ENCODE results near the gene MAP6. TPM values are rescaled to one million over a fixed set of nuclear protein-coding genes. Genes with fewer than 3 reads are reported as not detected.

The MAP6 gene
- total and polyA plus RNA-seq, 10 of the 15 experiments (the other 5 are each of a cell fraction or from before 2014, with no cell fraction given): 0.06 to 0.19 (median 0.11) TPM; not detected in 5

DNA sequence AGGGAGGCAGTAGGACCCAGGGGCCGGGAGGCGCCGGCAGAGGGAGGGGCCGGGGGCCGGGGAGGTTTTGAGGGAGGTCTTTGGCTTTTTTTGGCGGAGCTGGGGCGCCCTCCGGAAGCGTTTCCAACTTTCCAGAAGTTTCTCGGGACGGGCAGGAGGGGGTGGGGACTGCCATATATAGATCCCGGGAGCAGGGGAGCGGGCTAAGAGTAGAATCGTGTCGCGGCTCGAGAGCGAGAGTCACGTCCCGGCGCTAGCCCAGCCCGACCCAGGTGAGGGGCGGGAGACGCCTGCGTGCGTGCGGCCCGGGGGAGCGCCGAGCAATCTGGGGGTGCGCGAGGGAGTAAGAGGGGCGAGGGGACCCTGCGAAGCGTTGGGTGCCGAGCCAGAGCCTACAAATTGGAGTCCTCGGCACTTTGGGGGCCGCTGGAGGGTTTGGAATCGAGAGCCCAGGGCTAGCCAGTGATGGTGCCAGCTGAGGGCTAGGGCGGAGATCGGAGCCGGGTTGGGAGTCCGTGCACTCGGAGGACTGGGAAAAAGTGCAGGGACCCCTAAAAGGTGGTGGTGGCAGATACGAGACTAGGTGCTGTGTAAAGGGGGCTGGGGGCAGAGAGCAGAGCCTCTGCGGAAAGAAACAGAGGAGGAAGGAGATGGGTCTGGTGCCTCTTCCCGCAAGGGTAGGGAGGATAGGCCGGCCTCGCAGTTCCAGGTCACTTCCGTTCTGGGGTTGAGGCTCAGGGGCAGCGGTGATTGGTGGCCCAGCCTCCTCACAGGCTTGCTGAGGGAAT is 106.6 kb downstream of the MAP6 start, which contains the start of gene SERPINH1 (continued):
- TF ChIP-seq, protein P1, sequence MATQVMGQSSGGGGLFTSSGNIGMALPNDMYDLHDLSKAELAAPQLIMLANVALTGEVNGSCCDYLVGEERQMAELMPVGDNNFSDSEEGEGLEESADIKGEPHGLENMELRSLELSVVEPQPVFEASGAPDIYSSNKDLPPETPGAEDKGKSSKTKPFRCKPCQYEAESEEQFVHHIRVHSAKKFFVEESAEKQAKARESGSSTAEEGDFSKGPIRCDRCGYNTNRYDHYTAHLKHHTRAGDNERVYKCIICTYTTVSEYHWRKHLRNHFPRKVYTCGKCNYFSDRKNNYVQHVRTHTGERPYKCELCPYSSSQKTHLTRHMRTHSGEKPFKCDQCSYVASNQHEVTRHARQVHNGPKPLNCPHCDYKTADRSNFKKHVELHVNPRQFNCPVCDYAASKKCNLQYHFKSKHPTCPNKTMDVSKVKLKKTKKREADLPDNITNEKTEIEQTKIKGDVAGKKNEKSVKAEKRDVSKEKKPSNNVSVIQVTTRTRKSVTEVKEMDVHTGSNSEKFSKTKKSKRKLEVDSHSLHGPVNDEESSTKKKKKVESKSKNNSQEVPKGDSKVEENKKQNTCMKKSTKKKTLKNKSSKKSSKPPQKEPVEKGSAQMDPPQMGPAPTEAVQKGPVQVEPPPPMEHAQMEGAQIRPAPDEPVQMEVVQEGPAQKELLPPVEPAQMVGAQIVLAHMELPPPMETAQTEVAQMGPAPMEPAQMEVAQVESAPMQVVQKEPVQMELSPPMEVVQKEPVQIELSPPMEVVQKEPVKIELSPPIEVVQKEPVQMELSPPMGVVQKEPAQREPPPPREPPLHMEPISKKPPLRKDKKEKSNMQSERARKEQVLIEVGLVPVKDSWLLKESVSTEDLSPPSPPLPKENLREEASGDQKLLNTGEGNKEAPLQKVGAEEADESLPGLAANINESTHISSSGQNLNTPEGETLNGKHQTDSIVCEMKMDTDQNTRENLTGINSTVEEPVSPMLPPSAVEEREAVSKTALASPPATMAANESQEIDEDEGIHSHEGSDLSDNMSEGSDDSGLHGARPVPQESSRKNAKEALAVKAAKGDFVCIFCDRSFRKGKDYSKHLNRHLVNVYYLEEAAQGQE (IDR thresholded peaks at IDR 0.05; ENCODE audit: low read depth, low read length): no peak
- TF ChIP-seq TCF7 (IDR thresholded peaks at IDR 0.05; ENCODE audit: borderline replicate concordance) (no peak), BCL11A (IDR thresholded peaks at IDR 0.05; ENCODE audit: low read depth, low read length) (no peak), YBX1 (IDR thresholded peaks at IDR 0.05) (no peak), ZSCAN29 (IDR thresholded peaks at IDR 0.05) (no peak), ZNF384 (IDR thresholded peaks at IDR 0.05; ENCODE audit: borderline replicate concordance, low read depth, low read length) (no peak), MEF2A (IDR thresholded peaks at IDR 0.05; ENCODE audit: insufficient read depth, low read depth, low read length) (0 out of 2 replicates have a peak, but pooled peaks have one; percentile 34), RFX5 (IDR thresholded peaks at IDR 0.05; ENCODE audit: low read depth, low read length) (peak; percentile 11; the same call in 1 of the 2 replicates), SREBF1 (IDR thresholded peaks at IDR 0.05; ENCODE audit: low read length) (no peak), STAT1 (conservative IDR thresholded peaks at IDR 0.05) (no peak), ZNF24 (IDR thresholded peaks at IDR 0.05) (no peak), RELA (IDR thresholded peaks at IDR 0.05; ENCODE audit: borderline replicate concordance, partially characterized antibody) (no peak), ZZZ3 (IDR thresholded peaks at IDR 0.05; ENCODE audit: control insufficient read depth, insufficient read length, low read depth) (no peak), EGR1 (IDR thresholded peaks at IDR 0.05; ENCODE audit: borderline replicate concordance in 1 of 2, low read depth in 2 of 2, low read length in 2 of 2) (peak in 1 of 2 experiments; percentile 74; a peak in 1 of 3 replicates)
- TF ChIP-seq, protein P2, sequence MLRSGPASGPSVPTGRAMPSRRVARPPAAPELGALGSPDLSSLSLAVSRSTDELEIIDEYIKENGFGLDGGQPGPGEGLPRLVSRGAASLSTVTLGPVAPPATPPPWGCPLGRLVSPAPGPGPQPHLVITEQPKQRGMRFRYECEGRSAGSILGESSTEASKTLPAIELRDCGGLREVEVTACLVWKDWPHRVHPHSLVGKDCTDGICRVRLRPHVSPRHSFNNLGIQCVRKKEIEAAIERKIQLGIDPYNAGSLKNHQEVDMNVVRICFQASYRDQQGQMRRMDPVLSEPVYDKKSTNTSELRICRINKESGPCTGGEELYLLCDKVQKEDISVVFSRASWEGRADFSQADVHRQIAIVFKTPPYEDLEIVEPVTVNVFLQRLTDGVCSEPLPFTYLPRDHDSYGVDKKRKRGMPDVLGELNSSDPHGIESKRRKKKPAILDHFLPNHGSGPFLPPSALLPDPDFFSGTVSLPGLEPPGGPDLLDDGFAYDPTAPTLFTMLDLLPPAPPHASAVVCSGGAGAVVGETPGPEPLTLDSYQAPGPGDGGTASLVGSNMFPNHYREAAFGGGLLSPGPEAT (IDR thresholded peaks at IDR 0.05; ENCODE audit: low read depth): peak; percentile 94
- TF ChIP-seq, protein P3, sequence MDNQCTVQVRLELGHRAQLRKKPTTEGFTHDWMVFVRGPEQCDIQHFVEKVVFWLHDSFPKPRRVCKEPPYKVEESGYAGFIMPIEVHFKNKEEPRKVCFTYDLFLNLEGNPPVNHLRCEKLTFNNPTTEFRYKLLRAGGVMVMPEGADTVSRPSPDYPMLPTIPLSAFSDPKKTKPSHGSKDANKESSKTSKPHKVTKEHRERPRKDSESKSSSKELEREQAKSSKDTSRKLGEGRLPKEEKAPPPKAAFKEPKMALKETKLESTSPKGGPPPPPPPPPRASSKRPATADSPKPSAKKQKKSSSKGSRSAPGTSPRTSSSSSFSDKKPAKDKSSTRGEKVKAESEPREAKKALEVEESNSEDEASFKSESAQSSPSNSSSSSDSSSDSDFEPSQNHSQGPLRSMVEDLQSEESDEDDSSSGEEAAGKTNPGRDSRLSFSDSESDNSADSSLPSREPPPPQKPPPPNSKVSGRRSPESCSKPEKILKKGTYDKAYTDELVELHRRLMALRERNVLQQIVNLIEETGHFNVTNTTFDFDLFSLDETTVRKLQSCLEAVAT (IDR thresholded peaks at IDR 0.05): peak; percentile 67
- TF ChIP-seq, protein P4, sequence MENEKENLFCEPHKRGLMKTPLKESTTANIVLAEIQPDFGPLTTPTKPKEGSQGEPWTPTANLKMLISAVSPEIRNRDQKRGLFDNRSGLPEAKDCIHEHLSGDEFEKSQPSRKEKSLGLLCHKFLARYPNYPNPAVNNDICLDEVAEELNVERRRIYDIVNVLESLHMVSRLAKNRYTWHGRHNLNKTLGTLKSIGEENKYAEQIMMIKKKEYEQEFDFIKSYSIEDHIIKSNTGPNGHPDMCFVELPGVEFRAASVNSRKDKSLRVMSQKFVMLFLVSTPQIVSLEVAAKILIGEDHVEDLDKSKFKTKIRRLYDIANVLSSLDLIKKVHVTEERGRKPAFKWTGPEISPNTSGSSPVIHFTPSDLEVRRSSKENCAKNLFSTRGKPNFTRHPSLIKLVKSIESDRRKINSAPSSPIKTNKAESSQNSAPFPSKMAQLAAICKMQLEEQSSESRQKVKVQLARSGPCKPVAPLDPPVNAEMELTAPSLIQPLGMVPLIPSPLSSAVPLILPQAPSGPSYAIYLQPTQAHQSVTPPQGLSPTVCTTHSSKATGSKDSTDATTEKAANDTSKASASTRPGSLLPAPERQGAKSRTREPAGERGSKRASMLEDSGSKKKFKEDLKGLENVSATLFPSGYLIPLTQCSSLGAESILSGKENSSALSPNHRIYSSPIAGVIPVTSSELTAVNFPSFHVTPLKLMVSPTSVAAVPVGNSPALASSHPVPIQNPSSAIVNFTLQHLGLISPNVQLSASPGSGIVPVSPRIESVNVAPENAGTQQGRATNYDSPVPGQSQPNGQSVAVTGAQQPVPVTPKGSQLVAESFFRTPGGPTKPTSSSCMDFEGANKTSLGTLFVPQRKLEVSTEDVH (IDR thresholded peaks at IDR 0.05; ENCODE audit: low read depth, partially characterized antibody): no peak
- TF ChIP-seq, protein P5, sequence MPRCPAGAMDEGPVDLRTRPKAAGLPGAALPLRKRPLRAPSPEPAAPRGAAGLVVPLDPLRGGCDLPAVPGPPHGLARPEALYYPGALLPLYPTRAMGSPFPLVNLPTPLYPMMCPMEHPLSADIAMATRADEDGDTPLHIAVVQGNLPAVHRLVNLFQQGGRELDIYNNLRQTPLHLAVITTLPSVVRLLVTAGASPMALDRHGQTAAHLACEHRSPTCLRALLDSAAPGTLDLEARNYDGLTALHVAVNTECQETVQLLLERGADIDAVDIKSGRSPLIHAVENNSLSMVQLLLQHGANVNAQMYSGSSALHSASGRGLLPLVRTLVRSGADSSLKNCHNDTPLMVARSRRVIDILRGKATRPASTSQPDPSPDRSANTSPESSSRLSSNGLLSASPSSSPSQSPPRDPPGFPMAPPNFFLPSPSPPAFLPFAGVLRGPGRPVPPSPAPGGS (IDR thresholded peaks at IDR 0.05; ENCODE audit: borderline replicate concordance, insufficient read depth, low read depth, low read length, poor library complexity, severe bottlenecking): no peak

Data from GM12878 (cell line).